ENCODE results near the gene EEF1AKMT3.

EEF1AKMT3 gene

DNA sequence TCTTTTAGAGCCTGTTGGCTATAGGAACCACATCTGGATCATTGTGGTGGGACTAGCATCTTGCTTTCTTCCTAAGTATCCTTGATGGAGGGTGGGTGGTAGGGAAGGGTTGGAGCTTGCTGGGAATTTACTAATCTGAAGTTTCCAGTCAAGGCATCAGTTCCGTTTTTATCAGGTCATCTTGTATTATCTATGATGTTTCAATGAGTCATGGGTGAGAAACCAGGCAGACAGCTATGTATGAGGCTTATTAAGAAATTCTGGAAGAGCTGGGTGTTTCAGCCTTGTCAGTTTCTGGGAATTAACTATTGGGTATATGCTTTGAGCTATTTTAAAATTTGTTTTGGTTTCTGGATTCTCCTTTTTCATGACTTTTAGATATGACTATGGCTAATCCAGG is 21.5 kb downstream of the EEF1AKMT3 start:
- Histone ChIP-seq H3K9ac (ENCODE audit: low read depth, low read length) (no peak overlapping the region), H3K27me3 (ENCODE audit: control insufficient read depth, insufficient read depth, low read length) (no peaks in the 10 kb centered on the region), H3K4me1 (ENCODE audit: control insufficient read depth, insufficient read depth, low read length) (no peaks in the 10 kb centered on the region), H3K4me3 (ENCODE audit: low read depth, low read length) (no peak overlapping the region), H3K36me3 (ENCODE audit: control insufficient read depth, insufficient read depth, low read length) (peaks cover 17% of the 10 kb centered on the region), H3K9me3 (ENCODE audit: control insufficient read depth, insufficient read depth, low read length) (no peaks in the 10 kb centered on the region)

- Histone ChIP-seq H3K27me3 (ENCODE audit: control insufficient read depth, insufficient read depth, low read length) (no peaks in the 10 kb centered on the region), H3K9me3 (ENCODE audit: control insufficient read depth, insufficient read depth, low read length) (no peaks in the 10 kb centered on the region), H3K4me1 (ENCODE audit: control insufficient read depth, insufficient read depth, low read length) (no peaks in the 10 kb centered on the region), H3K9ac (ENCODE audit: low read depth, low read length) (no peak overlapping the region), H3K4me3 (ENCODE audit: low read depth, low read length) (no peak overlapping the region), H3K36me3 (ENCODE audit: control insufficient read depth, insufficient read depth, low read length) (peaks cover 17% of the 10 kb centered on the region)
Measured at GRCh38 chr12:57795354-57795753, 22.9 kb downstream of the EEF1AKMT3 start.

- H3K36me3 ChIP-seq (ENCODE audit: control insufficient read depth, insufficient read depth, low read length), result peaks cover 16% of the 10 kb centered on the region
- H3K4me3 ChIP-seq (ENCODE audit: low read depth, low read length), result no peak overlapping the region
Measured at GRCh38 chr12:57796996-57797395, 24.6 kb downstream of the EEF1AKMT3 start.

DNA sequence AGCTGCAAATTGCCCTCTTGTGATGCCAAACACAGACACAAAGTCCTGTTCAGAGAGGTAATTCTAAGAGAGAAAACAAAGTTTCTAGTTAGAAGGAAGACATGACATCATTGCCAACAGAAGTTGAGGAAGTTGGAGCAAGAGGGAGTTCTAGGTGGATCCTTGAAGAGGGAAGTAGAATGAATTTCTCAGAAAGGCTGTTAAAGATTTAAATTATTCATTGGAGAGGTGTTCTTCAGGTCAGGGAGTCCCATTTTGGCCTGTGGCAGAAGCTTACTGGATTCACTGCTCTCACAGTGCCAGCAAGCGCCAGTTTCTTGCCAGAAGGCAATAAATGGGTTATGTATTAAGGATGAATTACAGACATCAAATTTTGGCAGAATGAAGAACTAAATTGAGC is 25.5 kb downstream of the EEF1AKMT3 start:
- Histone ChIP-seq H3K4me1 (ENCODE audit: control insufficient read depth, insufficient read depth, low read length) (no peaks in the 10 kb centered on the region), H3K27me3 (ENCODE audit: control insufficient read depth, insufficient read depth, low read length) (no peaks in the 10 kb centered on the region), H3K9me3 (ENCODE audit: control insufficient read depth, insufficient read depth, low read length) (no peaks in the 10 kb centered on the region), H3K4me3 (ENCODE audit: low read depth, low read length) (no peak overlapping the region), H3K9ac (ENCODE audit: low read depth, low read length) (no peak overlapping the region), H3K36me3 (ENCODE audit: control insufficient read depth, insufficient read depth, low read length) (peaks cover 6% of the 10 kb centered on the region)

More at GRCh38 chr12:57796996-57797395, 24.6 kb downstream of the EEF1AKMT3 start:
- Histone ChIP-seq H3K9me3 (ENCODE audit: control insufficient read depth, insufficient read depth, low read length) (no peaks in the 10 kb centered on the region), H3K27me3 (ENCODE audit: control insufficient read depth, insufficient read depth, low read length) (no peaks in the 10 kb centered on the region), H3K4me1 (ENCODE audit: control insufficient read depth, insufficient read depth, low read length) (no peaks in the 10 kb centered on the region), H3K9ac (ENCODE audit: low read depth, low read length) (no peak overlapping the region)

DNA sequence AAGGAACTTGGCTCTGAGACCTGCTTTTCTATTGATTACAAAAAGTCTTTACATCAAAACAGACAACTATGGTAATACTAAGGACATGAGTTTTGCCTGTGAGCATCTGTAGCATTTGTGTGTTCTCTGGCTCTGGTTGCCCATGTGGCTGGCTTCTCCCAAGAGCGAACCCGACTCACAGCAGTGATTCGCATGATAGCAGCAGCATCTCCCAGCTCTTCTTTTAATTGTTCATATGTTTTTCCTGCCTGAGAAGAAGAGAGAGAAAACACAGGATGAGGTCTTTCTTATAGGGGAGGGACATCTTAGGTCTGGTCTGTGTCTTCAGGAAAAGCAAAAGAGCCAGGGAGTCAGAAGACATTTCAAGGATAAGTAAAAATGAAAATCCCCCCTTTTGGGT is 28.6 kb downstream of the EEF1AKMT3 start:
- Histone ChIP-seq H3K9me3 (ENCODE audit: control insufficient read depth, insufficient read depth, low read length) (no peaks in the 10 kb centered on the region), H3K4me1 (ENCODE audit: control insufficient read depth, insufficient read depth, low read length) (no peaks in the 10 kb centered on the region), H3K9ac (ENCODE audit: low read depth, low read length) (no peak overlapping the region), H3K27me3 (ENCODE audit: control insufficient read depth, insufficient read depth, low read length) (no peaks in the 10 kb centered on the region), H3K4me3 (ENCODE audit: low read depth, low read length) (no peak overlapping the region), H3K36me3 (ENCODE audit: control insufficient read depth, insufficient read depth, low read length) (peaks cover 5% of the 10 kb centered on the region)

GRCh38 chr12:57802607-57803006 is 30.2 kb downstream of the EEF1AKMT3 start:
- Histone ChIP-seq H3K4me1 (ENCODE audit: control insufficient read depth, insufficient read depth, low read length) (no peaks in the 10 kb centered on the region), H3K36me3 (ENCODE audit: control insufficient read depth, insufficient read depth, low read length) (no peaks in the 10 kb centered on the region), H3K4me3 (ENCODE audit: low read depth, low read length) (no peak overlapping the region), H3K9ac (ENCODE audit: low read depth, low read length) (no peak overlapping the region), H3K27me3 (ENCODE audit: control insufficient read depth, insufficient read depth, low read length) (no peaks in the 10 kb centered on the region), H3K9me3 (ENCODE audit: control insufficient read depth, insufficient read depth, low read length) (no peaks in the 10 kb centered on the region)

GRCh38 chr12:57803319-57803893 is 31.0 kb downstream of the EEF1AKMT3 start:
- no peak overlapping the region for H3K4me3 ChIP-seq (ENCODE audit: low read depth, low read length)
- H3K4me1 ChIP-seq (ENCODE audit: control insufficient read depth, insufficient read depth, low read length), result no peaks in the 10 kb centered on the region
- no peaks in the 10 kb centered on the region for H3K36me3 ChIP-seq (ENCODE audit: control insufficient read depth, insufficient read depth, low read length)
- H3K9ac ChIP-seq (ENCODE audit: low read depth, low read length), result no peak overlapping the region
- H3K9me3 ChIP-seq (ENCODE audit: control insufficient read depth, insufficient read depth, low read length), result no peaks in the 10 kb centered on the region
- H3K27me3 ChIP-seq (ENCODE audit: control insufficient read depth, insufficient read depth, low read length), result no peaks in the 10 kb centered on the region

GRCh38 chr12:57806677-57807076 is 34.3 kb downstream of the EEF1AKMT3 start:
- Histone ChIP-seq H3K9me3 (ENCODE audit: control insufficient read depth, insufficient read depth, low read length) (no peaks in the 10 kb centered on the region), H3K4me3 (ENCODE audit: low read depth, low read length) (no peak overlapping the region), H3K36me3 (ENCODE audit: control insufficient read depth, insufficient read depth, low read length) (no peaks in the 10 kb centered on the region), H3K9ac (ENCODE audit: low read depth, low read length) (no peak overlapping the region), H3K27me3 (ENCODE audit: control insufficient read depth, insufficient read depth, low read length) (no peaks in the 10 kb centered on the region), H3K4me1 (ENCODE audit: control insufficient read depth, insufficient read depth, low read length) (no peaks in the 10 kb centered on the region)

DNA sequence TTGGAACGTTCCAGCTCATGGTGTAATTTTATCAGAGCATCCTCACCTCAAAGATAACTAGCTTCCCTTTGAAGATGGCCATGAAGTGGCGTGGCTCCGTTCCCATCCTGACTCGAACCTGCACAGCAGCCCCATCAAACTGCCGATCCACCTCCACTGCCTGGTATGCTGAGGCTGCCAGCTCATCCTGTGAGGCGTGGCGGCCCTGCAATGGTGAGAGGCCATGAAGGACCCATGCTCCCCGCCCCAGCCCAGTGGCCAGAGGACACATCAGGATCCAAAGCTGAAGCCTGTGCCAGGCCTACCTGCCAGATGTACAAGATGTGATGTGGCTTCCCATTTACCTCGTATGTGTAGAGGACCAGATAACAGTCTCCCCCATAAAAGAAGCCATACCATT is 34.9 kb downstream of the EEF1AKMT3 start:
- H3K4me1 ChIP-seq (ENCODE audit: control insufficient read depth, insufficient read depth, low read length), result no peaks in the 10 kb centered on the region
- no peak overlapping the region for H3K9ac ChIP-seq (ENCODE audit: low read depth, low read length)
- no peaks in the 10 kb centered on the region for H3K27me3 ChIP-seq (ENCODE audit: control insufficient read depth, insufficient read depth, low read length)
- H3K9me3 ChIP-seq (ENCODE audit: control insufficient read depth, insufficient read depth, low read length), result no peaks in the 10 kb centered on the region
- no peak overlapping the region for H3K4me3 ChIP-seq (ENCODE audit: low read depth, low read length)
- no peaks in the 10 kb centered on the region for H3K36me3 ChIP-seq (ENCODE audit: control insufficient read depth, insufficient read depth, low read length)

GRCh38 chr12:57808351-57808750 is 35.9 kb downstream of the EEF1AKMT3 start:
- Histone ChIP-seq H3K9me3 (ENCODE audit: control insufficient read depth, insufficient read depth, low read length) (no peaks in the 10 kb centered on the region), H3K9ac (ENCODE audit: low read depth, low read length) (no peak overlapping the region)

GRCh38 chr12:57809425-57809824 is 37.0 kb downstream of the EEF1AKMT3 start:
- H3K9ac ChIP-seq (ENCODE audit: low read depth, low read length), result no peak overlapping the region
- H3K4me1 ChIP-seq (ENCODE audit: control insufficient read depth, insufficient read depth, low read length), result no peaks in the 10 kb centered on the region
- no peaks in the 10 kb centered on the region for H3K9me3 ChIP-seq (ENCODE audit: control insufficient read depth, insufficient read depth, low read length)
- no peaks in the 10 kb centered on the region for H3K36me3 ChIP-seq (ENCODE audit: control insufficient read depth, insufficient read depth, low read length)
- H3K27me3 ChIP-seq (ENCODE audit: control insufficient read depth, insufficient read depth, low read length), result no peaks in the 10 kb centered on the region
- no peak overlapping the region for H3K4me3 ChIP-seq (ENCODE audit: low read depth, low read length)

More at GRCh38 chr12:57808351-57808750, 35.9 kb downstream of the EEF1AKMT3 start:
- H3K4me1 ChIP-seq (ENCODE audit: control insufficient read depth, insufficient read depth, low read length), result no peaks in the 10 kb centered on the region
- H3K36me3 ChIP-seq (ENCODE audit: control insufficient read depth, insufficient read depth, low read length), result no peaks in the 10 kb centered on the region
- no peaks in the 10 kb centered on the region for H3K27me3 ChIP-seq (ENCODE audit: control insufficient read depth, insufficient read depth, low read length)
- H3K4me3 ChIP-seq (ENCODE audit: low read depth, low read length), result no peak overlapping the region

DNA sequence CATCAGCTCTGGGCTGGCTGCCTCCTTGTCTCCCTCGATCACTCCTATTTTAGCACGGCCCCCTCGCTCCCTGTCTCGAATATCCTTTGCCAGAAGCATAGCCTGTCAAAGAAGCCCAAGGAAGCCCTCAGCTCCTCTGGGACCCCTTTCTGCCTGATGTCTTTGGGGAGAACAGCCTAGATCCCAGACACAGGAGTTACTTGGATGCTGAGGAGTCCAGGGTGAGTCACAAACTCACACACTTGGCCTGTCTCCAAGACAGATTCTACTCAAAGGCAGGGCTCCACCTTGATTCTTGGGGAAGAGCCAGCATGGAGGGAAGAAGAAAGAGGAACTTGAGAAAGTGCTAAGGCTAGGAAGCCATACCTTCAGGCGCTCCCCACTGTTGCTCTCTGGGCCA is 38.0 kb downstream of the EEF1AKMT3 start:
- Histone ChIP-seq H3K4me1 (ENCODE audit: control insufficient read depth, insufficient read depth, low read length) (no peaks in the 10 kb centered on the region), H3K9ac (ENCODE audit: low read depth, low read length) (no peak overlapping the region), H3K4me3 (ENCODE audit: low read depth, low read length) (no peak overlapping the region), H3K27me3 (ENCODE audit: control insufficient read depth, insufficient read depth, low read length) (no peaks in the 10 kb centered on the region), H3K36me3 (ENCODE audit: control insufficient read depth, insufficient read depth, low read length) (no peaks in the 10 kb centered on the region), H3K9me3 (ENCODE audit: control insufficient read depth, insufficient read depth, low read length) (no peaks in the 10 kb centered on the region)

Measured in iPS-15b (cell line).